HL-60 (cell line): ENCODE measurements around the gene FABP6.

ENCODE experiments used
- DNase-seq, 2 experiments: peaks; one replicate each; pipeline ENCODE4 v3.0.0-alpha.2; 2010 to 2020; ENCODE audit warnings: low read depth in 1 of 2, low spot score in 1 of 2
- H3K27ac ChIP-seq: fragments of 250-450 bp; sonication (Bioruptor Pico); replicated peaks from 2 replicates; pipeline ENCODE4 v1.5.1; 2020; ENCODE audit warnings: mild to moderate bottlenecking, moderate library complexity
- H3K27me3 ChIP-seq: fragments of 250-450 bp; sonication (Bioruptor Pico); 2 replicates; pipeline ENCODE4 v1.5.1; 2021; ENCODE audit warnings: mild to moderate bottlenecking, moderate library complexity; ENCODE audit not compliant: insufficient read depth, poor library complexity, severe bottlenecking
- H3K4me3 ChIP-seq: replicated peaks from 2 replicates; pipeline ENCODE4 v1.5.1; 2011; ENCODE audit warnings: mild to moderate bottlenecking, control low read depth, low read length; ENCODE audit not compliant: insufficient read depth
- GABPA ChIP-seq: IDR thresholded peaks from 2 replicates; pipeline ENCODE4 v1.6.1; 2012; ENCODE audit warnings: low read depth
- POLR2AphosphoS5 ChIP-seq: IDR thresholded peaks from 2 replicates; pipeline ENCODE4 v1.6.1; 2012; ENCODE audit warnings: low read depth
- REST ChIP-seq: IDR thresholded peaks from 2 replicates; pipeline ENCODE4 v1.6.1; 2012; ENCODE audit warnings: low read depth; ENCODE audit not compliant: insufficient replicate concordance
- SPI1 ChIP-seq: IDR thresholded peaks from 2 replicates; pipeline ENCODE4 v1.6.1; 2012; ENCODE audit warnings: low read depth, mild to moderate bottlenecking, borderline replicate concordance
- TF ChIP-seq, protein P1 (sequence below): IDR thresholded peaks from one replicate; pipeline ENCODE4 v1.5.1; 2011; ENCODE audit warnings: low read length, control low read depth, inconsistent platforms; ENCODE audit not compliant: insufficient read depth

Gene FABP6

GRCh38 chr5:160221082-160221481 is 8.2 kb upstream of the FABP6 start:
- no peak for DNase-seq
- TF ChIP-seq GABPA (no peak), REST (no peak), POLR2AphosphoS5 (no peak), SPI1 (no peak)
- TF ChIP-seq, protein P1, sequence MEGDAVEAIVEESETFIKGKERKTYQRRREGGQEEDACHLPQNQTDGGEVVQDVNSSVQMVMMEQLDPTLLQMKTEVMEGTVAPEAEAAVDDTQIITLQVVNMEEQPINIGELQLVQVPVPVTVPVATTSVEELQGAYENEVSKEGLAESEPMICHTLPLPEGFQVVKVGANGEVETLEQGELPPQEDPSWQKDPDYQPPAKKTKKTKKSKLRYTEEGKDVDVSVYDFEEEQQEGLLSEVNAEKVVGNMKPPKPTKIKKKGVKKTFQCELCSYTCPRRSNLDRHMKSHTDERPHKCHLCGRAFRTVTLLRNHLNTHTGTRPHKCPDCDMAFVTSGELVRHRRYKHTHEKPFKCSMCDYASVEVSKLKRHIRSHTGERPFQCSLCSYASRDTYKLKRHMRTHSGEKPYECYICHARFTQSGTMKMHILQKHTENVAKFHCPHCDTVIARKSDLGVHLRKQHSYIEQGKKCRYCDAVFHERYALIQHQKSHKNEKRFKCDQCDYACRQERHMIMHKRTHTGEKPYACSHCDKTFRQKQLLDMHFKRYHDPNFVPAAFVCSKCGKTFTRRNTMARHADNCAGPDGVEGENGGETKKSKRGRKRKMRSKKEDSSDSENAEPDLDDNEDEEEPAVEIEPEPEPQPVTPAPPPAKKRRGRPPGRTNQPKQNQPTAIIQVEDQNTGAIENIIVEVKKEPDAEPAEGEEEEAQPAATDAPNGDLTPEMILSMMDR: no peak
- H3K4me3 ChIP-seq: no peak overlapping the region
- no peak overlapping the region for H3K27ac ChIP-seq
- no peaks in the 10 kb centered on the region for H3K27me3 ChIP-seq

- no peak overlapping the region for H3K27ac ChIP-seq
- no peak overlapping the region for H3K4me3 ChIP-seq
- no peak for TF ChIP-seq POLR2AphosphoS5
- TF ChIP-seq, protein P1: no peak
- no peak for TF ChIP-seq GABPA
- TF ChIP-seq REST: no peak
- TF ChIP-seq SPI1: no peak
- DNase-seq: no peak
- H3K27me3 ChIP-seq: no peaks in the 10 kb centered on the region
Measured at GRCh38 chr5:160227012-160227411, 2.3 kb upstream of the FABP6 start.

DNA sequence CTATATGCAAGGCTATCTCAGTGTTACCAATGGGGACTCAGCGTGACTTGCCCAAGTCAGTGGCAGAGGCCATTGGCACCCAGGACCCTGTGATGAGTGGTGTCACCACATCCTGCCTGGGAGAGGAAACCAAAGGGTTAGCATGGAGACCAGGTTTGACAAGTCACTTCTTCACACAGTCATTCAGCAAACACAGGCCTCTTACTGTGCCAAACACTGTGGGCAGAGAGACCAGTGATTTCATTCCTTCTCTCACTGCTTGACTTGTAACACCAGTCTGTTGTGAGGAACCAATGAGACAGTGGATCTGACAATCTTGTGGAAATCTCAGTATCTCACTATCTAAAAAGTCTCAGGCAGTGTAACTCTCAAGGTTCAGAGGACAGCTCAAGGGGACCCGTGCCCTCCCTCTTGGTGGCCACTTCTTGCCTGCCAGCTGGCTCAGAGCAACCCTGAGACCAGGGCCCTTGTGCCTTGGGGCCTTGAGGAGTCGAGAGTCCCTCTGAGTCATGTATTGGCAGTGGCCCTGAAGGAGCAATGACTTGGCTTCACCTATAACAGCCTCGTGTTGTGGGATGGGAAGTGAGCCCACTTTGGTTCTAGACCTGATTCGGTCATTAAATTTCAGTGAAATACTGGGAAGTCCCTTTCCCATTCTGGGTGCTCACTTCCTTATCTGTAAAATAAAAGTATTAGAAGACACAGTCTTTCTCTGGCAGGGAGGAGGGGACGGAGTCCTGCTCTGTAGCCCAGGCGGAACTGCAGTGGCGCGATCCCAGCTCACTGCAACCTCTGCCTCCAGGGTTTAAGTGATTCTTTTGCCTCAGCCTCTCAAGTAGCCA is 1.6 kb downstream of the FABP6 start:
- H3K27ac ChIP-seq: no peak overlapping the region
- DNase-seq: peak in 1 of 2 experiments; percentile 24

More for the DNA sequence above, 1.6 kb downstream of the FABP6 start:
- H3K4me3 ChIP-seq: no peak overlapping the region
- no peaks in the 10 kb centered on the region for H3K27me3 ChIP-seq
- TF ChIP-seq REST (no peak), SPI1 (no peak), POLR2AphosphoS5 (no peak), GABPA (no peak)
- TF ChIP-seq, protein P1: no peak
